Measurements from ENCODE around the gene CLEC4F.
"Not testable (repeated sequence)": the region's sequence is repeated elsewhere in the genome, so short reads cannot be mapped to it uniquely, and the experiment has no call there.

The CLEC4F gene

GRCh38 chr2:70827388-70827787, 7.0 kb upstream of the CLEC4F start:
- no peak for DNase-seq (ENCODE audit: low read depth in 2 of 2)

DNA sequence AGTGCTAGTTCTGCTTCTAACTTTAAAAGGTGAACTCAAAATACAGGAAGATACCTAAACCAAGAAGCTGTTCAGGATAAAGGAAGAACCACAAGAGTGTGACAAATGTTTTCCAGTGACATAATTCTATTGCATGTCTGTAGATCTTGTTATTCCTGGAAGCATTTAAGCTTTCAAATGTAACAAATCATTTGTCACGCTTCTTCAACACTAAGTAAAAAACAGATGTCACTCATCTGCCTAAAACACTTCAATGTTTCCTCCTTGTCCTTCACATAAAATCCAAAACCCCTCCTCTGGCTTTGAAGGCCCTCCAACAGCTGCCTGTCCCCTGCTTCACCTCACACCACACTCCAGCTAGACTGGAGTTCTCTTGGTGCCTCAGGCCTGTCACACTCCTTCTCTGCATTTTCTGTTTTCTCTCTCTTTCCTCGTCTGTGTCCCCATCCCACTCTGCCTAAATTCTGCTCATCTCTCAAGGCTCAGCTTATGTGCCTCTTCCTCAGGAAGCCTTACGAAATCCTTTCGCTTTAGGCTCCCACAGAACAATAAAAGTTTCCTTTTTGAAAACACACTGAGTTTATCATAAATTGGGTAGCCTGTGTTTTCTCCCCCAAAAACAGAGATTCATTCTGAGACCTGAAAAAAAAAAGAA, 6.4 kb upstream of the CLEC4F start:
- no peak for DNase-seq (ENCODE audit: low read depth in 2 of 2)

DNA sequence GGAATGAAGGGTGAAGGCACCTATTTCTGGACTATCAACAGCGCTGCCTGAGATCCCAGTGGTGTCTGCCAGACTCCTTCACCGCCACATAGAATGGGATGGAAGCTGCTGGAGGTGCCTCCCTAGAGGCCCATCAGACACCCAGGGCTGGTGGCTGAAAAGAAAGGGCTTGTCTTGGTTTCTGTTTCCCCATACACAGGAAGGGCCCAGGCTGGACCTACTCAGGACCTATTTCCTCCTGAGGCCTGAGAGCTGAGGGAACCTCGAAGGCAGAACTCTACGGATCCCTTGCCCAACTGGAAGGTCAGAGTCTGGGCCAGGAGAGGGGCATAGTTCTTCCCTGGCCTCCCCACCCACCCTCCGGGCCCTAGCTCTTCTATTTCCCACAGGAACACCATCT, 2.9 kb upstream of the CLEC4F start:
- DNase-seq (ENCODE audit: low read depth in 2 of 2) = no peak

DNA sequence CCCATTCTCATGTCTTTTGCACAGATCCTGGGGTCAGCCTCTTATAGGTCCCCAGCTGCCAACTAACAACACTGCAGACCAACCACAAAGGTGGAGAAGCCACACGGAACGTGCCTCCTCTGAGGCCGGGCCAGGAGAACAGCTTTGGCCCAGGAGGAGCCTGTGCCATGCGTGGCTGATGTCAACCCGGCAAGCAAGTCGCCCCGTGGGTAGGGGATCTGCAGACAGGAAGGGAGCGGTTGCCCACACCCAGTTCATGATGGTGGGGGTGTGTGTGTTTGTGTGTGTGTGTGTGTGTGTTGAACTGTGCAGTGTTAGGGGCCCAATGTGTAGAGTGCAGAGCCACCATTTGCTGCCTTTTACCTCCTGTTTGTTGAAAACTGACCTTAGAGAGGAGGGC, 2.4 kb upstream of the CLEC4F start:
- no peak for DNase-seq (ENCODE audit: low read depth in 2 of 2)

DNA sequence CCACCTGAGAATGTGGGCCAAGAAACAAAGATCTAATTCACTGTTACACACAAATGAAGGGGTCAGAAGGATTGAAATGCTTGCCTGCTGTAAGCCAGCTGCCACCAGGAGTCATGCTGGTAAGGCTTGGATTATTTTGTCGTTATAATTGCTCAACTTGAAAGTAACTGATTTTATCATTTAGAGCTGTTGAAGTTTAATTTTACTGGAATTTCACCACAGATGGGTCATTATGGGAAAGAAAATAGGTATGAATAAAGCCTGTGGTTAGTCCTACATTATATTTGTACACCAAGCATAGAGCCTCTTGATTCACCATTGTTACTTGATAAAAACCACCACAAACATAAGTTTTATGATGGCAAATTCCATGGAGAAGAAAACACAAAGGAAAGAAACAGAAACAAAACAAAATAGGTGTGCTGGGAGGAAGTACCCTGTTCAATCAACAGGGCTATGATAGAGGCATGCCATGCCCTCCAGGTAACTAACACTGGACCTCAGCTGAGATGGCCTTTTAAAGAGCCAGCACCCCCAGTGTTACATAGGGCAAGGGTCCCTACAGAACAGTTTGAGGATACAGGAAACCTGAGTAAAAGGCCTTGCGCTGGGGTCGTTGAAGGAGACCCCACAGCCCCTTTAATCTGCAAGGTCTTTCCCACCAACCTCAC, 3.0 kb downstream of the CLEC4F start:
- DNase-seq (ENCODE audit: low read depth in 2 of 2) = no peak

GRCh38 chr2:70816726-70817125, 3.7 kb downstream of the CLEC4F start:
- no peak for DNase-seq (ENCODE audit: low read depth in 2 of 2)

- no peak for DNase-seq (ENCODE audit: low read depth in 2 of 2)
Observed at GRCh38 chr2:70808983-70809958, 11.1 kb downstream of the CLEC4F start.

- no peak for DNase-seq (ENCODE audit: low read depth in 2 of 2)
Observed at GRCh38 chr2:70807828-70808118, 12.6 kb downstream of the CLEC4F start.

- no peak for DNase-seq (ENCODE audit: low read depth in 2 of 2)
Observed at GRCh38 chr2:70807102-70807827, 13.1 kb downstream of the CLEC4F start.

DNA sequence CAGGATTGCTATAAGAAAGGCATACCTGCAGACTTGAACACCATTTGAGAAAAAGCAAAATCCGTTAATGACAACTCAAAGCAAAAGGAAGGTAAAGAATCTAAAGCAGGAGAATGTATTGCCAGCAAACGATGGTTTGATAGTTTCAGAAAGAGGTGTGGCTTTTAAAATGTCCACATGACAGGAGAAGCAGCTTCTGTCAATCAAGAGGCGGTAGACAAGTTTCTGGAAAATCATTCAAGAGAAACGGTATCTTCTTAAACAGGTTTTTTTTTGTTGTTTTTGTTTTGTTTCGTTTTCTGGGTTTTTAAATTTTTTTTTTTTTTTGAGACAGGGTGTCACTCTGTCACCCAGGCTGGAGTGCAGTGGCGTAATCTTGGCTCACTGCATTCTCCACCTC, 13.8 kb downstream of the CLEC4F start:
- DNase-seq (ENCODE audit: low read depth in 2 of 2) = no peak

- DNase-seq (ENCODE audit: low read depth in 2 of 2) = no peak
Observed at GRCh38 chr2:70806013-70806412, 14.4 kb downstream of the CLEC4F start.

- no peak for DNase-seq (ENCODE audit: low read depth in 2 of 2)
Observed at GRCh38 chr2:70801607-70802263, 18.7 kb downstream of the CLEC4F start.

DNA sequence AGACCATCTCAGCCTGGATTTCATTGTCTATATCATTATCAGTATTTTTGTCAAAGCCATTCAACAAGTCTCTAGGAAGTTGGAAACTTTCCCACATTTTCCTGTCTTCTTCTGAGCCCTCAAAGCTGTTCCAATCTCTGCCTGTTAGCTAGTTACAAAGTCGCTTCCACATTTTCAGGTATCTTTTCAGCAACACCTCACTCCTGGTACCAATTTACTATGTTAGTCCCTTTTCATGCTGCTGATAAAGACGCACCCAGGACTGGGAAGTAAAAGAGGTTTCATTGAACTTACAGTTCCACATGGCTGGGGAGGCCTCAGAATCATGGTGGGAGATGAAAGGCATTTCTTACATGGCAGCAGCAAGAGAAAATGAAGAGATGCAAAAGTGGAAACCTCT, 20.7 kb downstream of the CLEC4F start:
- DNase-seq (ENCODE audit: low read depth in 2 of 2) = no peak

GRCh38 chr2:70797996-70798395, 22.4 kb downstream of the CLEC4F start:
- not testable (repeated sequence) for DNase-seq (ENCODE audit: low read depth in 2 of 2)

DNA sequence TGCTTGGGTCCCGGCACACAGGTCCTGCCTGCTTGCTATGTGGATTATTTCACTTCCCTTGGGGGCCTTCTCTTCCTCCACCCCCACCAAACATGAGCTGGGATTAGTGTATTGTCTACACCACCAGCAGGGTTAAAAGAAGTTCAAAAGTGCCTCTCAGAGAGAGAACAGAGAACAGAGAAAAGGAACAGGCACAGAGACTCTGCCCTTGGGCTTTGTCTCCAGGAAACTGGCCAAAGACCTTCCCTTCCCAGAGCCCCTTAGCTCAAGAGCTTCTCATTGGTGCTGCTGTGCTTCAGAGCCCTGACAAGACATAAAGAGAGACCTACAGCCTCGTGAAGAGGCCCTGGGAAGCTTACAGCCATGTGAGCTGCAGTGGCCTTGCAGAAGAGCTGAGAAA, 22.9 kb downstream of the CLEC4F start:
- DNase-seq (ENCODE audit: low read depth in 2 of 2) = no peak

DNA sequence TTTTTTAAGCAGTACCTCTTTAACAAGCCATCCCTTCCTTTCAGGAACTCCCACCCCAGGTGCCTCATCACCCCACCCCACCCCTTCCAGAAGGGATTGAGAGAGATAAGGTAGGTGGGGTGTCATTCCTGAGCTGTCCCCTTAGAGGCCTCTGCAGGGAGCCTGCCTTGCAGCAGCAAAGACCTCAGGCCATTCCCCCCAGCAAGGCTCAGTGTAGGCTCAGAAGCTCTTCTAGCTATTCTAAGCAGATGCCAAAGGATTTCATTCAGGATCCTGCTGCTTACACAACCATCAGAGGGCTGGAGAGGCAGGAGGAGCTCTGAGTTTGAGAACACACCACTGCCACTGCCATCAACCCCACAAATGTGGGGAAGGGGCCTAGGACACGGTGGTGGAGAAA, 24.1 kb downstream of the CLEC4F start:
- no peak for DNase-seq (ENCODE audit: low read depth in 2 of 2)

- no peak for DNase-seq (ENCODE audit: low read depth in 2 of 2)
Observed at GRCh38 chr2:70795164-70795995, 25.0 kb downstream of the CLEC4F start.

DNA sequence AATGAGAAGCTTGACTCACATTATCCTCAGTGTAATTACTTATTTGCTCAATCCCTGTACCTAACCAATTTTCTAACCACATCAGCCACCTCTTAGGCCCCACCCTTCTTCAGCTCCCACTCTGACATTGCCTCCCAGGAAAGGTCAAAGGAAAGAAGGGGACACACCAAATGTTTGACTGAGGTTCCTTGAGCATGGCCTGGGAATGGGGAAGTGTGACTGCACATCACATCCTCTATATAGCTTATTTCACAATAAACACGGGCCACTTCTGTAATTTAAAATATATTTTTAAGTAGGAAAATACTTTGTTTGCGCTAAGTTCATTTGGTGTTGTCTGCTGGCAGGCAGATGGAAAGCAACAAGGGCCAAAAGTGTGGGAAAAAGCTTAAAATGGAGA, 26.9 kb downstream of the CLEC4F start:
- DNase-seq (ENCODE audit: low read depth in 2 of 2) = no peak

DNA sequence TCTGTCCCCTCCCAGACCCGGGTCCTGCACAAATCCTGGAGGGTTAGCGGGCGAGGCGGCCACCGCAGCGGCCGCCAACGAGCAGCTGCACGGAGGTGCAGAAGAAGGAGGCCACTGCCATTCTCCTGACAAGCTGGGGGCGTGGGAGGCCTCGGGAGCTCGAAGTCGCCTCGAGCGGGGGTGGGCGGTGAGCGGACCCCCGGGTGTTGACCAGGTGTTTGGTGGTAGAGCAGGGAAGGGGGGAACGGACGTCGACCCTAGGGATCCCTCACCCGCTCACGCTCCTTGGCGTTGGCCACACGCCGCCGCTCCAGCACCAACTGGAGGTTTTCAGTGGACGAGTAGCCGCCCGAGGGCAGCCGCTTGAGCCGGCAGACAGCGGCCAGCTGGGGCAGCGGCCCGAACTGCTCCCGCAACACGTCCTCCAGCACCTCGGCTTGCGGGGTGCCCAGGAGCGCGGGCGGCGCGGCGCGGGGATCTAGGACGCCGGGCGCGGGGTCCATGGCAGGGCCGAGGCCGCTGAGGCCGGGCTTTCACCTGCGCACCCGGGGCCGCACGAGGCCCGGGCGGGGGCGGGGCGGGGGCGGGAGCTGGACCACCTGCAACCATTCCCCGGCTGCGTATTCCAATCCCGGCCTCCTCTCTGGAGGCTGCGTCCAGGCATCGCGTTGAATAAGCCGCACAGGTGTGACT, 30.1 kb downstream of the CLEC4F start, which contains the start of gene FIGLA:
TSS of gene FIGLA (minus strand) at position 508 of the 693 bp plus-strand sequence. CDS start at position 503, 5 bp downstream.
- peak in 1 of 2 donors; percentile 4 for DNase-seq (ENCODE audit: low read depth in 2 of 2)

All from stimulated activated CD4-positive, alpha-beta T cell treated with anti-CD3 and anti-CD28 coated beads, Interleukin-1b, Interleukin-23, amount 100 ng/mL, for 4 hours (primary cell).